Smooth muscle cell (in vitro differentiated cells): ENCODE measurements around the gene LIFR. TPM values are rescaled to one million over a fixed set of nuclear protein-coding genes. Genes with fewer than 3 reads are reported as not detected.

Experiments
- DNase-seq: peaks from one replicate; lab custom pipeline; 2025; ENCODE audit not compliant: unreplicated experiment; lab: John Stamatoyannopoulos, UW
- H2AFZ ChIP-seq: fragments of 200-600 bp; sonication (generic); 2 replicates; pipeline ENCODE4 v1.6.0; 2016; ENCODE audit warnings: antibody characterized with exemption, low read depth, mild to moderate bottlenecking
- H3F3A ChIP-seq: fragments of 200-600 bp; sonication (generic); 2 replicates; pipeline ENCODE4 v1.6.0; 2017; ENCODE audit warnings: antibody characterized with exemption, low read depth
- H3K27ac ChIP-seq: fragments of 200-600 bp; sonication (generic); 2 replicates; pipeline ENCODE4 v1.5.1; 2016; ENCODE audit warnings: low read depth, mild to moderate bottlenecking
- H3K27me3 ChIP-seq: fragments of 200-600 bp; sonication (generic); 2 replicates; pipeline ENCODE4 v1.6.1; 2016; ENCODE audit warnings: low read depth, mild to moderate bottlenecking
- H3K36me3 ChIP-seq: fragments of 200-600 bp; sonication (generic); 2 replicates; pipeline ENCODE4 v1.5.1; 2016; ENCODE audit warnings: low read depth
- H3K4me1 ChIP-seq: fragments of 200-600 bp; sonication (generic); 2 replicates; pipeline ENCODE4 v1.5.1; 2016; ENCODE audit warnings: low read depth
- H3K4me2 ChIP-seq: fragments of 200-600 bp; sonication (generic); 2 replicates; pipeline ENCODE4 v1.6.0; 2016; ENCODE audit warnings: mild to moderate bottlenecking
- H3K4me3 ChIP-seq: fragments of 200-600 bp; sonication (generic); 2 replicates; pipeline ENCODE4 v1.5.1; 2016; ENCODE audit warnings: mild to moderate bottlenecking
- H3K79me2 ChIP-seq: fragments of 200-600 bp; sonication (generic); 2 replicates; pipeline ENCODE4 v1.6.0; 2016; ENCODE audit warnings: low read depth, mild to moderate bottlenecking
- H3K9ac ChIP-seq: fragments of 200-600 bp; sonication (generic); 2 replicates; pipeline ENCODE4 v1.6.0; 2016; ENCODE audit warnings: low read depth
- H3K9me3 ChIP-seq: fragments of 200-600 bp; sonication (generic); replicated peaks from 2 replicates; pipeline ENCODE4 v1.5.1; 2016; ENCODE audit warnings: low read depth
- H4K20me1 ChIP-seq: fragments of 200-600 bp; sonication (generic); 2 replicates; pipeline ENCODE4 v1.6.0; 2016; ENCODE audit warnings: low read depth
- CTCF ChIP-seq: fragments of 200-600 bp; sonication (generic); IDR thresholded peaks from 2 replicates; pipeline ENCODE4 v1.5.1; 2017; ENCODE audit warnings: borderline replicate concordance, mild to moderate bottlenecking, antibody characterized with exemption; ENCODE audit not compliant: insufficient read depth, poor library complexity, severe bottlenecking
- WGBS: methylation state at CpG from one replicate; pipeline ENCODE4 v1.1.7; 2016; ENCODE audit warnings: low lambda C conversion rate; 5-methylcytosine and 5-hydroxymethylcytosine counted together
- polyA plus RNA-seq: library from polyadenylated mRNA; unstranded; fragments of >200 nt; fragmentation: Nextera tagmentation; extraction: Ambion mirVana; gene quantifications from 2 replicates; pipeline ENCODE4 v1.2.1, GENCODE V29; 2016
- total RNA-seq: library from RNA; depleted of rRNA; stranded (reverse); fragments of >200 nt; gene quantifications from 2 replicates; pipeline ENCODE4 v1.2.3, GENCODE V29; 2014

The LIFR gene
- total and polyA plus RNA-seq, 2 experiments from 2014 or later = 14.3 to 29.2 TPM

- peaks cover 40% of the 10 kb centered on the region for H3K79me2 ChIP-seq
These were observed 18.9 kb downstream of the LIFR start for GRCh38 chr5:38537505-38537904.

GRCh38 chr5:38536968-38537367 lies 19.5 kb downstream of the LIFR start:
- H3K4me3 ChIP-seq = no peak overlapping the region
- H4K20me1 ChIP-seq = peaks cover 49% of the 10 kb centered on the region
- WGBS = 97% methylated on average over 3 of the region's 3 CpGs
- no peak overlapping the region for H2AFZ ChIP-seq
- H3K9me3 ChIP-seq = no peaks in the 10 kb centered on the region
- no peaks in the 10 kb centered on the region for H3K27me3 ChIP-seq
- no peak overlapping the region for H3K9ac ChIP-seq
- H3K4me2 ChIP-seq = no peak overlapping the region
- no peak for DNase-seq
- no peak for TF ChIP-seq CTCF
- peaks cover 8% of the 10 kb centered on the region for H3K4me1 ChIP-seq
- no peaks in the 10 kb centered on the region for H3F3A ChIP-seq
- no peak overlapping the region for H3K27ac ChIP-seq
- no peaks in the 10 kb centered on the region for H3K36me3 ChIP-seq
- peaks cover 39% of the 10 kb centered on the region for H3K79me2 ChIP-seq

More at GRCh38 chr5:38537505-38537904, 18.9 kb downstream of the LIFR start:
- H3K9me3 ChIP-seq = no peaks in the 10 kb centered on the region
- peaks cover 54% of the 10 kb centered on the region for H4K20me1 ChIP-seq
- no peak for DNase-seq
- H2AFZ ChIP-seq = no peak overlapping the region
- TF ChIP-seq CTCF = no peak
- no peaks in the 10 kb centered on the region for H3K36me3 ChIP-seq
- no peak overlapping the region for H3K4me3 ChIP-seq
- H3K9ac ChIP-seq = no peak overlapping the region
- no peaks in the 10 kb centered on the region for H3K27me3 ChIP-seq
- 96% methylated on average over 4 of the region's 4 CpGs for WGBS
- no peak overlapping the region for H3K4me2 ChIP-seq
- no peaks in the 10 kb centered on the region for H3F3A ChIP-seq
- no peak overlapping the region for H3K27ac ChIP-seq
- H3K4me1 ChIP-seq = peaks cover 4% of the 10 kb centered on the region

- peaks cover 8% of the 10 kb centered on the region for H3K4me1 ChIP-seq
- no peaks in the 10 kb centered on the region for H3K36me3 ChIP-seq
- peaks cover 38% of the 10 kb centered on the region for H4K20me1 ChIP-seq
- H3K27me3 ChIP-seq = no peaks in the 10 kb centered on the region
- H3F3A ChIP-seq = no peaks in the 10 kb centered on the region
- no peak for DNase-seq
- no peak overlapping the region for H3K4me3 ChIP-seq
- H3K4me2 ChIP-seq = no peak overlapping the region
- H3K9me3 ChIP-seq = peaks cover 5% of the 10 kb centered on the region
- H3K27ac ChIP-seq = no peak overlapping the region
- whole genome bisulfite sequencing = 94% methylated on average over 2 of the region's 2 CpGs
- H3K9ac ChIP-seq = no peak overlapping the region
- TF ChIP-seq CTCF = no peak
- no peak overlapping the region for H2AFZ ChIP-seq
- H3K79me2 ChIP-seq = peaks cover 41% of the 10 kb centered on the region
These were observed 20.6 kb downstream of the LIFR start for GRCh38 chr5:38535845-38536244.

GRCh38 chr5:38535248-38535750 lies 21.1 kb downstream of the LIFR start:
- DNase-seq = no peak
- H3K4me1 ChIP-seq = peaks cover 8% of the 10 kb centered on the region
- H3K4me3 ChIP-seq = no peak overlapping the region
- peaks cover 5% of the 10 kb centered on the region for H3K9me3 ChIP-seq
- H3K27ac ChIP-seq = no peak overlapping the region
- H3K4me2 ChIP-seq = no peak overlapping the region
- H3K27me3 ChIP-seq = no peaks in the 10 kb centered on the region
- no peak overlapping the region for H3K9ac ChIP-seq
- no peaks in the 10 kb centered on the region for H3K36me3 ChIP-seq
- no peak for TF ChIP-seq CTCF
- no peaks in the 10 kb centered on the region for H3F3A ChIP-seq
- 70% methylated on average over 4 of the region's 4 CpGs for WGBS
- no peak overlapping the region for H2AFZ ChIP-seq
- peaks cover 42% of the 10 kb centered on the region for H3K79me2 ChIP-seq
- peaks cover 36% of the 10 kb centered on the region for H4K20me1 ChIP-seq
